Myocyte (in vitro differentiated cells): Measurements from ENCODE around the gene GKAP1. TPM values are rescaled to one million over a fixed set of nuclear protein-coding genes. Genes with fewer than 3 reads are reported as not detected.

Experiments
- total RNA-seq: library from RNA; depleted of rRNA; stranded (reverse); fragments of >200 nt; gene quantifications from 2 replicates; pipeline ENCODE4 v1.2.3, GENCODE V29; 2014

The GKAP1 gene
- total RNA-seq, 1 donor from 2014 or later = 2.7 TPM

Other genes with a start within 250 kb of the GKAP1 start
- 3.2 and 3.4 TPM in 2 replicates for gene IDNK, start 194.6 kb downstream of the GKAP1 start, total RNA-seq
- gene UBQLN1, start 109.8 kb downstream of the GKAP1 start, total RNA-seq = 76.1 and 84.2 TPM in 2 replicates
- 1.4 and 2.6 TPM in 2 replicates for gene KIF27, start 103.7 kb upstream of the GKAP1 start, total RNA-seq
- 486 and 592 TPM in 2 replicates for gene HNRNPK, start 162.4 kb upstream of the GKAP1 start, total RNA-seq
- gene RMI1, start 163.0 kb upstream of the GKAP1 start, total RNA-seq = 1.6 and 2.7 TPM in 2 replicates